Sciatic nerve (tissue), 2 donors: Measurements from ENCODE around the gene SUMO4. TPM values are rescaled to one million over a fixed set of nuclear protein-coding genes. Genes with fewer than 3 reads are reported as not detected.
A peak's percentile ranks its signal among the peaks of the same experiment; 100 is the strongest.
"Not testable (repeated sequence)": the region's sequence is repeated elsewhere in the genome, so short reads cannot be mapped to it uniquely, and the experiment has no call there.

Source experiments
- ATAC-seq: fragments of 200-7000 bp; cut with Tn5 transposase; one replicate; pipeline ENCODE4 v1.9.1; 2020; ENCODE audit warnings: mild to moderate bottlenecking, moderate library complexity
- DNase-seq: peaks from one replicate; pipeline ENCODE4 v3.0.0-alpha.2; 2020; ENCODE audit warnings: low spot score
- intact Hi-C: fragments of 100-400 bp; cut with DNase I; formaldehyde crosslinking; loops from one replicate; pipeline ENCODE4 v1.14.2; 2022
- total RNA-seq: library from RNA; stranded (reverse); fragmentation: NEBNext Ultra II Directional; extraction: Animal tissue kit (Norgen Biotek cat#: 25700); gene quantifications from one replicate; pipeline ENCODE4 v1.2.1, GENCODE V29; 2021
- donor health status: DM: no; HTN: no; CAD: no.
- donor health status: DM: no; HTN: no; CAD: no.

Gene SUMO4
- total RNA-seq, 1 donor from 2014 or later, result 7.1 TPM

DNA sequence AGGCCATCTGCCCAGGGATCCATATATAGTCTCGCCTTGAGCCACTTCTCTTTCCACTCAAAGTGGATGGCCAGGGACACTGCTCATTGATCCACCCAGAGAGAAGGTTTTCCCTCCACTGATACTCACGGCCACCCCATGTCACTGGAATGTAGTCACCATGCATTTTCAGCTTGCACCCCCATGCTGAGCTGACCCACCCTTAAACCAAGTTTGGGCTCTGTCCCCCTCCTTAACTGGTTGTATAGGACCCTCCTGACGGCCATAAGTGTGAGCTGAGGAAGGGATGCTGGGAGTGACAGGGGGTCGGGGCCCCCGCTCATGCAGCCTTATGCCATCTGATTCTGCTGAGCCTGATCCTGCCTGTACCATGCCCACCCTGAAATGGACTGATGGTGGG is 25.7 kb downstream of the SUMO4 start:
- intact Hi-C loops, result no loop called here
- ATAC-seq (no peak), DNase-seq (no peak)

DNA sequence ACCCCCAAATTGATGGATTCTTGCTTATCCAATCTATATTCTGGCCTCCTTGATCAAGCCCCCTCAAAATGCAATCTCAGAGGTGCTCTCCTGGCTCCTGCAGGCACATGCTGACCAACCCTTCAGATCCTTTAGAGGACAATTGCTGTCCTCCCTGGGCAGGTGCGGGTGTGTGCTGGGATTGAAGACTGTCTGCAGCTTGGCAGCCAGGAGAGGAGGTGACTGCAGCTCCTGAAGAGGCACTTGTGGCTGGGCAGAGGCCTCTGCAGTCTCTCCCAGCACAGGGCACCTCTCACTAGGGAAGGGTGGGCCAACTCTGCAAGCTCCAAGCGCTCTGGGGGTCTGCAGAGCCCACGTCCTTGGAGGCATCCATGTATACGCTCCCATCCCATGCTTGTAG is 28.5 kb downstream of the SUMO4 start:
- DNase-seq (no peak), ATAC-seq (no peak)
- intact Hi-C loops, result no loop called here

DNA sequence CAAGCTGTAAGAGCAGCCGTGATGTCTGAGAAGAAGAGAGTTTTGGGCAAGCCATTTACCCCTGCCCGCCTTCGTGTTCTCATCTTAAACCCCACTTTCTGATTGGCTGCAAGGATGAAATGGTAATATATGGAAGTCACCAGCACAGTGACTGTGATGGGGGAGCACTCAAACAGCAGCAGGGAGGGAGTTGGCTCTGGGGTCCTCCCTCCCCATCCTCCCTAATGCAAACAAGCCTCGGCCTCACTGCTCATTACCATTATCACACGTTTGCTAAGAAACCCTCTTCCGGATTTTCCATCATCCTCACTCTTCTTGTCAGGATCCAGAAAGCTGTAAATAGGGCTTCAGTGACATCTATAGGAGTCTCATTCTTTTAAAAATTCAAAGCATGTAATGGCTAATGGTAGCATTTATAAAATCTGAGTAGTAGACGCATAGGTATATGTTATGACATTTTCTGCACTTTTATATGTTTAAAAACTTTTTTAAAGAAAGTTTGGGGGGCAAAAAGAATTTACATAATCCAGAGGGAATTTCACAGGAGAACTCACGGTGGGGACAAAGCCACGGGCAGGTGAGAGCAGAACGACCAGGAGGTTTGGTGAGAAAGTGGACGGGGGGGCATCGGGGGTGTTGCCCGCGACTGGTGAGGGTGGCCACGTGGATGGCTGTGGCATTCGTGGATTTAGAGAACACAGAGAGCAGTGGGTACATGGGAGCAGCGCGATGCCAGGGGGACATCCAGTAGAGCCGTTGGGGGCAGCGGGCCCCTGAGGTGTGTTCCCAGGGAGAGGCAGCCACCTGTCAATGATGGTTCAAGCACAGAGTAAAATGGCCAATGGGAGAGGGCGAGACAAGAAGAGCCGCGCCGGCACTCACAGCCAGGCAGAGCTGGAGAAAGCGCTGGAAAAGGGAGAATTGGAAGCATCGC is 29.6 kb downstream of the SUMO4 start:
- no peak for DNase-seq
- intact Hi-C loops, result loop anchor here (5.0 kb wide), 1 partner anchor 347 kb away; no protein-coding TSS in a partner anchor
- no peak for ATAC-seq

DNA sequence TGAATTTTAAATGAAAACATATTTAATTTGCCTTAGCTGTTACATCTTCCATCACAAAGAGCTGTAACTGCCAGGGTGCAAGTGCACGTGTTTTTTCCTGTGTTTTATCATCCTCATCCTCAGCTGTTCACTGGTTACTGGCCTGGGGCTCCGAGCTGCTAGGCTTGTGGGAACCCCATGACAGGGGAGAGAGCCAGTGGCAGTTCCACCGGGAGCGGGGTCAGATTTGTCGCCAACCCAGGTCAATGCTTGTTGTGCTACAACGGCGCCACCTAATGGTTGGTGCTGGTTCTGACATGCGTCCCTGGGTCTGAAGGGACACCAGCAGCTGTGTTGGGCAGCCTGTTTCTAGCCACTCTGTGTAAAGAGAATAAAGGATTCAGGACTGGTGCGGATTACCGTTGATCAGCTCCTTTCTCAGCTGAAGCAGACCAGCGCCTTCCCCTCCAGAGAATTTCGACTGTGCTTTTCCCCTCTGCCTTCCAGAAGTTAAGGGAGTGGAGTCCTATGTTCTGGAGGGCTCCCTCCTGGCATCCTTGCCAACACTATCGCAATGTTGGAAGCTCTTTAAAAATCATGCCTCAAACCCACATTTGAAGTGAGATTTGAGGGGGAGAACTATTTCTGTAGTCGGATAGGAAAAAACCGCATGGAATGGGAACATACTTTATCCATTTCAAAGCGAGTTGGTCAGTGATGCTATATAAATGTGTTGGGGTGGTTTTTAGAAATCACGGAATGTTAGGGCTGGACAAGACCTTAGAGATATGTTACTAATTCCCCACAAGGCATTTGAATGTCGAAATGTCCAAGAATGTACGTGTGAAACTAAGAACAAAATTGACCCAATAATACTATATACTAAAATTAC is 32.1 kb downstream of the SUMO4 start:
- intact Hi-C loops, result loop anchor here (2.0 to 5.0 kb wide), 2 partner anchors 350 to 403 kb away; no protein-coding TSS in a partner anchor
- DNase-seq (peak; percentile 97), ATAC-seq (peak; percentile 93)

DNA sequence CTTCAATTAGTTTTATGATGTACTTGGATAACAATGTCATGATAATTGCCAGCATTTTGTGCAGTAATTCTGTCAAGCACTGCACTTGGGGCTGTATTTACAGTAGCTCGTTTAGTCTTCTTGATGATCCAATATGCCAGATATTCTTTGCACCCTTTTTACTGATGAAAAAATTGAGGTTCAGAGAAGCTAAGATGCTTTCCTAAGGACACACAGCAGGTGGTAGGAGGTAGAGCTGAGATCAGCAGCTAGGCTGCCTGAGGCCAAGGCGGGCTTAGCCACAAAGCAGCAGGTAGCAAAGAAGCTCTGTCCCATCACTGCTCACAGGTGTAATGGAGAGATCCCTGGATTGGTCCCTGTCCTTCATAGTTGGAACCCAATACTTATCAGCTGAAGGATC is 33.3 kb downstream of the SUMO4 start:
- DNase-seq (no peak), ATAC-seq (no peak)
- intact Hi-C loops, result loop anchor here (2.0 to 5.0 kb wide), 2 partner anchors 351 to 405 kb away; no protein-coding TSS in a partner anchor

DNA sequence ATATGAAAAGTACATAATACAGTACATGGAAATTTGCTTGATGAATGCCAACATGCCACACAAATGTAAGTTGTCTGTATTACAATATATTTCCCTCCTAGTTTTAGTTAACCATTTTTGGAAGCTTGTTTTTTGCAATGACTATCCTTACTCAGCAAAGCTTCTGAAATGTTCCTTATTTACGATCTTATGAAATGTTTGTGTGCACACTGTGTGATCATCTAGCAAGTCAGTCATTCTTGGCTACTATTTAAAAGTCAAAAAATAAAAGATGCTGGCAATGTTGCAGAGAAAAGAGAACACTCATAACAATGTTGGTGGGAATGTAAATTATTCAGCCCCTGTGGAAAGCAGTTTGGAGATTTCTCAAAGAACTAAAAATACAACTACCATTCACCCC is 33.8 kb downstream of the SUMO4 start:
- intact Hi-C loops, result loop anchor here (2.0 to 5.0 kb wide), 2 partner anchors 352 to 405 kb away; no protein-coding TSS in a partner anchor
- no peak for DNase-seq
- ATAC-seq, result no peak

DNA sequence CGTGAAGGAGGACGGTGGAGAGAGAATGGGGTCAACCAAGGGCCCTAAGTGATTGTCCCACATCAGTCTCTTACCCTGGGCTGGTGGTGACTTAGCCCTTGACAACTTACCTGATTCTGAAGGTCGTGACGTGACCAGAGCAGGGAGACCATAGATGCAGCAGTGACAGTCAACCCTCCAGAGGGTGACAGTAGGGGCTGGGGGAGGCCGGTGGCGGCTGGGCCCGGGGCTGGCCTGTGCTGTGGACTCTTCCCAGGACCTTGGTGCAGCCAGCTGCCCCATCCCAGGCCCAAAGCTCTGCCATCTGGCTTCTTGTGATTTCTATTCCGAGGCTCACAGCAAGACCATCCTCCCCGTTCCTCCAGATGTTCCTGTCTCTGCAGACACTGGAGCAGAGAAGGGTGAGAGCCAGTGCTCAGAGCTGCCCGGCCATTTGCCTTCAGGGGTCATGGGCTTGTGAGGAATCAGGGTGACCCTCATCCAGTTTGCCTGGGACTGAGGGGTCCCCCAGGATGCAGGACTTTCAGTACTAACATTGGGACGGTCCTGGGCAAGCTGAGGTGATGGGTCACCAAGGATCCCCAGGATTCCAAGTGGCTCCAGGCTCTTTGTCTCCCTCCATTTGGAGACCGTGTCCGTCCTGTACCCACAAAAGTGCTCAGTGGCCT is 36.0 kb downstream of the SUMO4 start:
- DNase-seq, result no peak
- intact Hi-C loops, result no loop called here
- ATAC-seq, result no peak

DNA sequence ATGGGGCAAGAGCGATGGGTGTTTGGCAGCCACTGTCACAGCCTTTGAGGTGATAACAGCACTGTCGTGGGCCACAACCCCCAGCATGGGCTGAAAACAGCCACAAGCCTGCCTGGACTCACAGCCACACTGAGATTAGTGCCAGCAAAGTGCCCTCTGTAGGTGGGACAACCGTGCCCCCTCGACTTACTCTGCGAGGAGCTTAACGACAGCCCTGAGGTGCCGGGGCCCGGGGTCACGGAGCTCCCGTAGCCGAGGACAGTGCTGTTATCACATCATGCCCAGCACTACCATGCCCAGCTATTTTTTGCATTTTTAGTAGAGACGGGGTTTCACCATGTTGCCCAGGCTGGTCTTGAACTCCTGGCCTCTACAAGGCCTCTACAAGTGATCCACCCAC is 36.6 kb downstream of the SUMO4 start:
- DNase-seq, result no peak
- ATAC-seq, result no peak
- intact Hi-C loops, result no loop called here

DNA sequence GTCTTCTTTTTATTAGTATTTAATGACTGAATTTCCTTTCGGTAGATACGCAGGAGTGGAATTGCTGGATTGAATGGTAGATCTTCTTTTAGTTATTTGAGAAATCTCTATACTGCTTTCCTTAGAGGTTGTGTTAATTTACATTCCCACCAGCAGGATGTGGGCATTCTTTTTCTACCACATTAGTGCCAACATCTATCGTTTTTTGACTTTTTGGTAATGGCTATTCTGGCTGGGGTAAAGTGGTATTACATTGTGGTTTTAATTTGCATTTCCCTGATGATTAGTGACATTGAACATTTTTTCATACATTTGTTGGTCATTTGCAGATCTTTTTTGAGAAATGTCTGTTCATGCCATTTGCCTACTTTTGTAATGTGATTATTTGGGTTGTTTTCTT is 37.1 kb downstream of the SUMO4 start:
- intact Hi-C loops, result no loop called here
- DNase-seq (no peak), ATAC-seq (no peak)

DNA sequence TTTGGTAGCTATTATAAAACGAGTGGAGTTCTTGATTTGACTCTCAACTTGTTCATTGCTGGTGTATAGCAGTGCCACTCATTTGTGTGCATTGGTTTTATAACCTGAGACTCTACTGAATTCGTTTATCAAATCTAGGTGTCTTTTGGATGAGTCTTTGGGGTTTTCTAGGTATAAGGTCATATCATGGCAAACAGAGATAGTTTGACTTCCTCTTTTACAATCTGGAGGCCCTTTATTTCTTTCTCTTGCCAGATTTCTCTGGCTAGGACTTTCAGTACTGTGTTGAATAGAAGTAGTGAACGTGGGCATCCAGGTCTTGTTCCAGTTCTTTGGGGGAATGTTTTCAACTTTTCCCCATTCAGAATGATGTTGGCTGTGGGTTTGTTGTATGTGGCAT is 38.8 kb downstream of the SUMO4 start:
- intact Hi-C loops, result no loop called here
- DNase-seq (no peak), ATAC-seq (no peak)

DNA sequence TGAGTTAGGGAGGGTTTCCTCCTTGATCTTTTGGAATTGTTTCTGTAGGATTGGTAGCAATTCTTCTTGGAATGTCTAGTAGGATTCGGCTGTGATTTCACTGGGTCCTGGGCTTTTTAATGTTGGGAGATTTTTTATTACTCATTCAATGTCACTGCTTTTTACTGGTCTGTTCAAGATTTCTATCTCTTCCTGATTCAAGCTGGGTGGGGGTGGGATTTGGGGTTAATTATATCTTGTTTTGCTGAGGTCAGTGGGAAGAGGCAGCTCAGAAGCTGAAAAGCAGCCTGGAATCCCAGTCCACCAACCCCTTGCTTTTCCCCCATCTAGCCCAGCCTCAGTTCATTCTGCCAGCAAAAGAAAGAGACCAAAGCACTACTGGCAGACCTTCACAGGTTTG is 39.6 kb downstream of the SUMO4 start:
- ATAC-seq (no peak), DNase-seq (no peak)
- intact Hi-C loops, result no loop called here

DNA sequence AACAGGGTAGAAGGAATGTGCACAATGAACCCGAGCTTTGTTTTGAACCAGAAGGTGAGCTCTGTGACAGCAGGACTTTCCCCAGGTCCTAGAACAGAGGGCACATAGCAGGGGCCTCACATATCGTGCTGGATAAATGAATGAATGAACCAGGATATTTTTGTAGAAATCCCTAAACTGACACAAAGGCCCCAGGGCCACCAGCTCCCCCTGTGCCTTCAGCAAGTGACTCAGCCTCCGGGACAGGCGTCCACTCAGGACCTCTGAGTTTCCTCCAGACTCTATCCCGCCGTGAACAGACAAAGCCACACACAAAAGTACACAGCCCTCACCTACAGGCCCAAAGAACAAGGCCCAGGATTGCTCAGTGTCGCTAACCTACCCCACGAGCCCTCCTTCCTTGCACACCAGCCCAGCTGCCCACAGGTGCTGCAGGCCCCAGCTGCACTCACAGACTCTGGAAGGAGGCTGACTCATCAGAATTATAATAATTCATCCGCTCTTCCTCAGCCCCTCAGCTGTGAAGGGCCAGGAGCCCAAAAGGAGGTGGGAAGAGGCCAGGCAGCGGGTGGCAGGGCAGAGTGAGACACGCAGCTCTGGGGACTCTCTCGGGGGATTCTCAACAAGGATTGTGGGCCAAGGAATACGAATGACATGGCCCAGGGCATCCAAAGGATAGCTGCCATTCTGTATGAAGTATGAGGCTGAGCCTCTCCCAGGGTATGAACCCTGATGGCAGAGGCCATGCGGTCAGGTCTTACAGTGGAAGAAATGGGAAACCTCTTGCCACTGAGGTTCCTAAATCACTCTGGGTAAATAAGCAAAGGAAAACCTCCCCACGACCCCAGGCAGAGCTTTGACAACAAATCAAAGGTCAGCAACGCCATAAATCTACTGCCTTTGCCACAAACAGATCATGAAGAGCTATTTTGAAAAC is 40.9 kb downstream of the SUMO4 start:
- no peak for DNase-seq

DNA sequence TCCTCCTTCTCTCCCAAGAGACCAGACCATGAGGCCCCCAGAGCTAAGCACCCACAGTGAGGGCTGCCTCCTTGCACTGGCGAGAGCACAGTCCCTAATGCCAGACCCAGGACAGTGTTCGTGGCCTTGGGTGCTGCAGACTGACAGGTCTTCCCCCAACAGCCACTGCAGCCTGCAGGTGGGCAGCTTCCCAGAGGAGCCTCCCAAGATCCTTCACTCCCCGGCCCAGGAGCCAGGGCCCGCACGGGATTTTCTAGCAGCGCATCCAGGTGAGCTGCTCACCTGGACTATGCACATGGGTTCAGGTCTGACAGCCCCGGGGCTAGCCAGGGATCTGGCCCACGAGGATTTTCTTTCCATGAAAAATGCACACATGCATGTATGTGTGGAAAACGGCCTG is 41.7 kb downstream of the SUMO4 start:
- intact Hi-C loops, result no loop called here
- DNase-seq, result no peak
- peak; percentile 14 for ATAC-seq

More for the DNA sequence above, 40.9 kb downstream of the SUMO4 start:
- peak; percentile 43 for ATAC-seq
- intact Hi-C loops, result no loop called here

DNA sequence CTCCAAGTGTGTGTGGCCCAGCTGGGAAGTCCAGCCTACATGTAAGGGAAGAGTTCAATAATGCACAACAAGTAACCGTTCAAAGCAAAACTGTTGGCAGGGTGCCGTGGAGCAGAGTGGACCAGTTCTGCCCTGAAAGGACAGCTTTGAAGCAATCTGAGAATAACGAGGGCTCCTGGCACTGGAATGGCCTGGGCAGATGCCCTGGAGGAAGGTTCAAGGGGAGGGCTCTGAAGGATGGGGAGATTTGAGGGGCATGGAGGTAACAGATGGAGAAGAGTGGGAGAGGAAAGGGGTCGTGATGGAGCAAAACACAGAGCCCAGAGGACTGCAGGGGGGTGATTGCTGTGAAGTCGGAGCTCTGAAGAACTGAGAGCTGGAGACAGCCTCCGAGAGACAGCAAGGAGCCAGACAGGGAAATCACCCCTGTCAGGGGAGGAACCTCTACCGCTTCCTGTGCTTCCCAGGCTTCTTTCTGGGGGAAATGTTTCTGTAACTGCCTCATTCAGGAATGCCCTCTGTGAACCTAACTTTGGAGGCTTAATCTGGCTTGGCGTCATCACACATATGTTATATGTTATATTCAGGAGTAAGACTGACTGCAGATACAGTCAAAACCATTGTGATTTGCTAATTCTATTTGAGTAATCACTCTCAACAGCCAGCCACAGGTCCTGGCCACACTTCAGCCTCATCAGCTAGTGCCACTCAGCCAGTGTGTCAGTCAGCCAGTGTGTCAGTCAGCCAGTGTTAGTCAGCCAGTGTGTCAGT is 43.5 kb downstream of the SUMO4 start:
- DNase-seq (no peak), ATAC-seq (no peak)
- intact Hi-C loops, result no loop called here

DNA sequence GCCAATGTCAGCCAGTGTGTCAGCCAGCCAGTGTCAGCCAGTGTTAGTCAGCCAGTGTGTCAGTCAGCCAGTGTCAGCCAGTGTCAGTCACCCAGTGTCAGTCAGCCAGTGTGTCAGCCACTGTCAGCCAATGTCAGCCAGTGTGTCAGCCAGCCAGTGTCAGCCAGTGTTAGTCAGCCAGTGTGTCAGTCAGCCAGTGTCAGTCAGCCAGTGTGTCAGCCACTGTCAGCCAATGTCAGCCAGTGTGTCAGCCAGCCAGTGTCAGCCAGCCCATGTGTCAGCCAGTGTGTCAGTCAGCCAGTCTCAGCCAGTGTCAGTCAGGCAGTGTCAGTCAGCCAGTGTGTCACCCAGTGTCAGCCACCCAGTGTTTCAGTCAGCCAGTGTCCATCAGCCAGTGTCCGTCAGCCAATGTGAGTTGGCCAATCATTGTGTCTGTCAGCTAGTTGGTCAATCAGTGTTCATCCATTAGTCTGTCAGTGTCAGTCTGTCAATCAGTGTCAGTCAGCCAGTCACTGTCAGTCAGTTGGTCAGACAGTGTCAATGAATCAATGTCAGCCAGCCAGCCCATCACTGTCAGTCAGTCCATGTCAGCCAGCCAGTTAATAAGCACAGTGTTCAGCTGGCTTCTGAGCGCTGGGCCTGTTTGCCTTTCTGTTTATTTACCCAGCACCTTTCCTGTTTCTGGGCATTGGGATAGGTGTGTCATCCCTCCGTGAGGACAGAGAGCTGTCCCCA is 44.5 kb downstream of the SUMO4 start:
- DNase-seq, ATAC-seq, intact Hi-C loops: not testable (repeated sequence)

DNA sequence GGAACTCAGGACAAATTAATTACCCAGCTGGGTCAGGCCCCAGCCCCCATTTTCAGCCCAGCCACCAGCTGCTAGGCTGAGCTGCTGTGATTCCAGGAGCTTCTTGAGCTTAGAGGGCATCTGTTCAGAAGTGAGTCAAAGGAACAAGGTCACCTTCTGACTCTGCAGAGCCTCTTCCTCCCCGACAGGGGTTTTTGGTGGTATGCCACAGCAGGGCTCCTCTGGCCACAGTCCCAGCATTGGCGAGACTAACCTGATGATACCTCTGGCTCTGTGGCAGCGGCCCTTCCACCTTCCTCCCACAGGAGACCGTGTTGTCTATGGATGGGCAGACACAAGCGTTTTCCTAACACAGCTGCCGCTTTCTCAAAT is 45.0 kb downstream of the SUMO4 start:
- ATAC-seq (no peak), DNase-seq (no peak)
- intact Hi-C loops, result no loop called here

DNA sequence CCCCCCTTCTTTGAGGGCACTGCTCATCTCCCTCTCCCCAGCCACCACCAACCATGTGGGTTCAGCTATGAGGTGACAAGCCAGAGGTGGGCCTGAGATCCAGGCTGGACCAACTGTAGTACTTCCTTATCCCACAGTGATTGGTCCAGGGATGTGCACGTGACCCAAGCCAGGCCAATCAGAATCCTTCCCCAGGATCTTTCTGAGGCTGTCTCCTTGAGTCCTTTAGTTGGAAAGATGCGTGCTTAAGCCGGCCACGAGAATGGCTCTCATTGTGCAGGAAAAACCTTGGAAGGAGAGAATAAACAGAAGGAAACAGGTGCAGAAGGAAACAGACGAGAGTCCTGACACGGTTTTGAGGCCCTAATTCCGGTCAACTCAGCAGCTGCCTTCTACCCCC is 45.5 kb downstream of the SUMO4 start:
- intact Hi-C loops, result no loop called here
- no peak for DNase-seq
- no peak for ATAC-seq
